HepG2 (cell line): ENCODE data around the gene PRPSAP1. TPM values are rescaled to one million over a fixed set of nuclear protein-coding genes. Genes with fewer than 3 reads are reported as not detected.
A peak's percentile ranks its signal among the peaks of the same experiment; 100 is the strongest.

Experiments
- BCLAF1 ChIP-seq: fragments of 450-650 bp; IDR thresholded peaks from 2 replicates; pipeline ENCODE4 v1.6.1; 2017; ENCODE audit warnings: mild to moderate bottlenecking
- BORCS8-MEF2B ChIP-seq: sonication (generic); formaldehyde crosslinking; IDR thresholded peaks from 2 replicates; pipeline ENCODE4 v1.8.0; 2022; ENCODE audit warnings: mild to moderate bottlenecking, missing genetic modification reagents
- CEBPB ChIP-seq: IDR thresholded peaks from 2 replicates; pipeline ENCODE4 v1.6.1; 2011; ENCODE audit warnings: low read depth, low read length, improper control_type of control experiment, borderline replicate concordance
- FLYWCH1 ChIP-seq: sonication (generic); formaldehyde crosslinking; IDR thresholded peaks from 2 replicates; pipeline ENCODE4 v1.8.1; 2023; ENCODE audit warnings: mild to moderate bottlenecking, missing genetic modification reagents
- GTF3A ChIP-seq: sonication (generic); formaldehyde crosslinking; conservative IDR thresholded peaks from 2 replicates; pipeline ENCODE4 v1.4.0; 2020; ENCODE audit warnings: mild to moderate bottlenecking, missing genetic modification reagents
- HNRNPUL1 ChIP-seq: fragments of 200-400 bp; formaldehyde crosslinking; IDR thresholded peaks from 2 replicates; pipeline ENCODE4 v1.6.1; 2017; ENCODE audit warnings: low read depth, mild to moderate bottlenecking, low read length, moderate library complexity
- ISL2 ChIP-seq: sonication (generic); formaldehyde crosslinking; IDR thresholded peaks from 2 replicates; pipeline ENCODE4 v1.5.0; 2020; ENCODE audit warnings: missing genetic modification reagents
- KLF15 ChIP-seq: sonication (generic); formaldehyde crosslinking; IDR thresholded peaks from 2 replicates; pipeline ENCODE4 v1.8.1; 2023; ENCODE audit warnings: borderline replicate concordance, mild to moderate bottlenecking, inconsistent platforms, missing genetic modification reagents, mixed read lengths
- KLF9 ChIP-seq: IDR thresholded peaks from 2 replicates; pipeline ENCODE4 v1.6.1; 2016; ENCODE audit warnings: low read depth
- MIER3 ChIP-seq: IDR thresholded peaks from 2 replicates; pipeline ENCODE4 v1.6.1; 2016; ENCODE audit warnings: missing compliant biosample characterization, borderline replicate concordance
- NR3C1 ChIP-seq: sonication (generic); formaldehyde crosslinking; IDR thresholded peaks from 2 replicates; pipeline ENCODE4 v1.4.0; 2020; ENCODE audit warnings: missing genetic modification reagents
- REST ChIP-seq, 2 experiments: IDR thresholded peaks; 2 replicates each; pipeline ENCODE4 v1.6.1; 2011 to 2012; ENCODE audit warnings: low read length in 2 of 2, borderline replicate concordance in 1 of 2, low read depth in 1 of 2, mild to moderate bottlenecking in 1 of 2, moderate library complexity in 1 of 2
- RFX1 ChIP-seq: fragments of 450-650 bp; IDR thresholded peaks from 2 replicates; pipeline ENCODE4 v1.6.1; 2017
- TBP ChIP-seq: sonication (generic); formaldehyde crosslinking; IDR thresholded peaks from 2 replicates; pipeline ENCODE4 v1.5.0; 2020; ENCODE audit warnings: missing genetic modification reagents
- ZBTB8A ChIP-seq: sonication (generic); formaldehyde crosslinking; IDR thresholded peaks from 2 replicates; pipeline ENCODE4 v1.4.0; 2020; ENCODE audit warnings: mild to moderate bottlenecking, low read depth, missing genetic modification reagents, borderline replicate concordance
- ZNF10 ChIP-seq: sonication (generic); formaldehyde crosslinking; IDR thresholded peaks from 2 replicates; pipeline ENCODE4 v1.4.0; 2020; ENCODE audit warnings: mild to moderate bottlenecking, low read depth, missing genetic modification reagents, borderline replicate concordance
- ZNF207 ChIP-seq: fragments of 450-650 bp; IDR thresholded peaks from 2 replicates; pipeline ENCODE4 v1.6.1; 2016; ENCODE audit warnings: antibody characterized with exemption, borderline replicate concordance
- ZNF441 ChIP-seq: sonication (generic); formaldehyde crosslinking; IDR thresholded peaks from 2 replicates; pipeline ENCODE4 v1.7.0; 2021; ENCODE audit warnings: missing genetic modification reagents, borderline replicate concordance
- ZNF564 ChIP-seq: sonication (generic); formaldehyde crosslinking; IDR thresholded peaks from 2 replicates; pipeline ENCODE4 v1.8.1; 2023; ENCODE audit warnings: mild to moderate bottlenecking, missing genetic modification reagents
- ZNF713 ChIP-seq: sonication (generic); formaldehyde crosslinking; IDR thresholded peaks from 2 replicates; pipeline ENCODE4 v1.4.0; 2020; ENCODE audit warnings: mild to moderate bottlenecking, missing genetic modification reagents
- ZNF775 ChIP-seq: sonication (generic); formaldehyde crosslinking; IDR thresholded peaks from 2 replicates; pipeline ENCODE4 v1.4.0; 2020; ENCODE audit warnings: missing genetic modification reagents, mild to moderate bottlenecking, moderate library complexity, borderline replicate concordance
- ZNF776 ChIP-seq: sonication (generic); formaldehyde crosslinking; IDR thresholded peaks from 2 replicates; pipeline ENCODE4 v1.4.0; 2020; ENCODE audit warnings: mild to moderate bottlenecking, missing genetic modification reagents
- ZSCAN29 ChIP-seq: sonication (generic); formaldehyde crosslinking; conservative IDR thresholded peaks from 2 replicates; pipeline ENCODE4 v1.4.0; 2020; ENCODE audit warnings: mild to moderate bottlenecking, missing genetic modification reagents
- polyA plus RNA-seq, 8 experiments: library from polyadenylated mRNA; depleted of rRNA in 3 of 8; stranded (reverse) in 7 of 8; unstranded in 1 of 8; fragments of >200 nt; fragmentation: Illumina TruSeq in 4 of 8; extraction: Trizol in 4 of 8; gene quantifications; 2 replicates each; pipeline versions ENCODE4 v1.2.1 to v1.2.3, GENCODE V29; 2011 to 2016; ENCODE audit warnings: low read depth in 4 of 8, missing spikeins in 1 of 8, mixed read lengths in 1 of 8; ENCODE audit not compliant: insufficient read depth in 1 of 8
- total RNA-seq, 5 experiments: library from RNA; depleted of rRNA; stranded (reverse); fragments of >200 nt; fragmentation: Illumina TruSeq; extraction: Trizol; gene quantifications; 2 replicates each; pipeline ENCODE4 v1.2.3, GENCODE V29; 2016; ENCODE audit warnings: low read depth in 1 of 5

PRPSAP1 gene
- total and polyA plus RNA-seq, 2 of the 13 experiments (the other 11 are each of a cell fraction or from before 2014, with no cell fraction given): 91.1 to 314 TPM

GRCh38 chr17:76382803-76383545, 29.3 kb upstream of the PRPSAP1 start (continued):
- TF ChIP-seq ZNF441 (CRISPR knock-in tag) (peak; percentile 61), FLYWCH1 (CRISPR knock-in tag) (no peak), RFX1 (no peak), MIER3 (no peak; the same call in none of the 2 replicates), KLF9 (CRISPR knock-in tag) (peak; percentile 46; the same call in 1 of the 2 replicates), ISL2 (CRISPR knock-in tag) (peak; percentile 17; the same call in 1 of the 2 replicates), BCLAF1 (no peak), HNRNPUL1 (peak; percentile 36; the same call in 1 of the 2 replicates), CEBPB (no peak), ZNF10 (no peak), ZNF207 (no peak), ZNF775 (no peak), ZSCAN29 (CRISPR knock-in tag) (no peak; the same call in 1 of the 2 replicates), ZNF776 (CRISPR knock-in tag) (no peak; the same call in 1 of the 2 replicates), TBP (CRISPR knock-in tag) (0 out of 2 replicates have a peak, but pooled peaks have one; percentile 70), ZBTB8A (no peak), GTF3A (CRISPR knock-in tag) (no peak), REST (IDR thresholded peaks at IDR 0.05; ENCODE audit: borderline replicate concordance in 1 of 2, low read depth in 1 of 2, low read length in 2 of 2) (peak in 1 of 2 experiments; percentile 49; a peak in 1 of 4 replicates), KLF15 (0 out of 2 replicates have a peak, but pooled peaks have one; percentile 8), ZNF713 (0 out of 2 replicates have a peak, but pooled peaks have one; percentile 80), ZNF564 (CRISPR knock-in tag) (peak; percentile 66; the same call in 1 of the 2 replicates), NR3C1 (no peak), BORCS8-MEF2B (peak; percentile 60)
